HG03196 (cell line): ENCODE data around the gene EPB41.

Source experiments
- ATAC-seq: cut with Tn5 transposase; IDR thresholded peaks from one replicate; pipeline ENCODE4 v1.9.1; 2021; ENCODE audit not compliant: unreplicated experiment

The EPB41 gene

DNA sequence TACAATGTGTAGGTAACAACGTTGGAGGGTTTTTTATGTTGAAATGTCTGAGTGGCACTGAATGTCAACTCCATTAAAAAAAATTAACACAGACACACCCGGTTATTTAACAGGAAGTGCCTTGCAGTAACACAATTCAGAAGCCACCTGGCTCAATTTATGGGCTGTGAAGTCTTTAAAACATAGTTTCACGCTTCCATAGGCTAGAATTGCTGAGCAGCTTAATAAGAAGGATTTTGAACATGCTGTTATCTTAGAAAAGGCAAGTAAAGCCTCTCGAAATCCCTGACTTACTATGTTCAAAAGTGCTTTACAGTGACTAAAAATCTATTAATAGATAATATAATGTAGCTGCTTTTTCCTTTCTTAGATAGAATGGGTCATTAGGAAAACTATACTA is 247.7 kb downstream of the EPB41 start:
- no peak for ATAC-seq

DNA sequence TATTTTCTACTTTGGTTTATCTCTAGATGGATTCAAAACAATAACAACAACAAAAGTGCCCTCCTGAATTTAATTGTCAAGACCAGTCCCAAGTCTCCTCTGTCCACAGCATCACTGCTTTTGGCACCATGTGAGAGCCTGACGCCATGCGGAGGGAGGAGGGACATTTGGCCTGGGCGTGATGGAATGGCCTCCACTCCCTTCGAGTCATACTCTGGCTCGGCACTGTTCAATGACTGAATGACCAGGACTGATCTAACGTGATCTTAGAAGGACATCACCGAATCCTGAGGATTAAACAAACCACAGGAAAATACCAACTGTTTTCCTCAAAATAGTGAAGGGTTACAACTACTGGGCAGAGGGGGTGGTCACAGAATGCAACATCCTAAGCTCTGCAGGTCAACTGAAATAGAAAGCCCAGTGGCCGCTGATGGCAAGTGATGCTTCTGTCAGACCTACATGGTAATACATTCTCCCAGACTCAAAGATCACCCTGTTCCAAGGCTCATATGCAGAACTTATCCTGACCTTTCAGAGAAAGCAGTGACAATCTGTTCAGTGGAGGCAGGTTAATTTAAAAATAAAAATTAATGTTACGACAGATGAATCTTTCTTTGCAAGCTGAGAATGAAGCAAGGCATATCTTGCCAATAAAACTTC is 248.2 kb downstream of the EPB41 start:
- ATAC-seq = no peak

DNA sequence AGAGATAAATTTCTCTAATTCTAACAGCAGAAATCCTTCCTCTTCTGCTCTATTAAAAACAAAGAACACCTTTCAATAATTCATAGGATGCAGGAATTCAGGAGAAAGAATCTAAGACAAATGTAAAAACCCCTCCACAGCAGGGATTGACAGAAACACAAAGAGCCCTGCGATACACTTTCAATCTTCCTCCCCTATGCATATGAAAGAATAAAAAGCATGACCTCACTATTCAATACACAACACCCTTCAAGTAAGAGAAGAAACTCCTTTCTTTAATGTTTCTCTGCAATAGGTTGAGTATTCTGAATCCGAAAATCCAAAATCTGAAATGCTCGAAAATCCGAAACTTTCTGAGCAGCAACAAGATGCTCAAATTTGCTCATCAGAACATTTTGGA is 250.2 kb downstream of the EPB41 start:
- ATAC-seq = no peak

DNA sequence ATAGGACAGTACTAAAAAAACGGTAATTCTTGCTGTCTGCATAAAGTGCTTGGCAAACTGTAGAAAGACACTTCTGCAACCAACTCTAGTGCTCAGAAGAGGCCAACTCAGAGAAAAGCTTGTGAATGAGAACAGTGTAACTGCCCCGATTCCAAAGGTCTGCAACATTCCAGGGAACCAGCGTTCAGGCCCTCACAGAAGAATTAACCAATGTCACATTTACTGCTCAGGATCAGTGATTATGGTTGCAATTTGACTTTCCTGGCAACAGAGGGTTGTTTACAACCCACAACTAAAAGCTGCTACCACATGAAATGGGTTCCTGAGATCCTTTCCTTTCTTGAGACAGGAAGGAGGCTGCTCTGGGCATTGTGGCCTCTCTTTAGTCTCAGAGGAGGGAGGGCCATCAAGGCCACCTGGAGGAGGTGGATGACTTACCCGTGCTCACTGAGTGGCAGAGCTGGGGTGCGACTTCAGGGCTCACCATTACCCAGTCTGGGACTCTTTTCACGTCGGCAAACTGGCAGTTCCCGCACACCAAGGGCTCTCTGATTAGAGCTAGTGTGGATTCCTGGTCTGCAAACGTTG is 252.0 kb downstream of the EPB41 start:
- no peak for ATAC-seq

DNA sequence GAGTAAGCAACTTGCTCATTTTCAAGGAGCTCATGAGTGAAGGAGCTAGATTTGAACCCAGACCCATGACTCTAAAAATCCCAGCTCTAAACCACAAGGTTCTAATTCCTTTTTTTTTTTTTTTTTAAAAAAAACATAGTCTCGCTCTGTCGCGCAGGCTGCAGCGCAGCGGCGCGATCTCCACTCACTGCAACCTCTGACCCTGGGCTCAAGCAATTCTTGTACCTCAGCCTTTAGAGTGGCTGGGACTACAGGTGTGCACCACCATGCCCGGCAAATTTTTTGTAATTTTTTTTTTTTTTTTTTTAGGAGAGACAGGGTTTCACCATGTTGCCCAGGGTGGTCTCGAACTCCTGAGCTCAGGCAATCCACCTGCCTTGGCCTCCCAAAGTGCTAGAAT is 253.5 kb downstream of the EPB41 start:
- ATAC-seq = no peak
